Hepatocyte (in vitro differentiated cells): ENCODE data around the gene GPR25. TPM values are rescaled to one million over a fixed set of nuclear protein-coding genes. Genes with fewer than 3 reads are reported as not detected.

Source experiments
- DNase-seq: peaks from one replicate; pipeline ENCODE4 v3.0.0-alpha.2; 2016; ENCODE audit warnings: low spot score
- H2AFZ ChIP-seq: fragments of 200-600 bp; sonication (generic); 2 replicates; pipeline ENCODE4 v1.6.0; 2016; ENCODE audit warnings: antibody characterized with exemption, mild to moderate bottlenecking
- H3K27ac ChIP-seq: fragments of 200-600 bp; sonication (generic); 2 replicates; pipeline ENCODE4 v1.5.1; 2016; ENCODE audit warnings: mild to moderate bottlenecking
- H3K27me3 ChIP-seq: fragments of 200-600 bp; sonication (generic); 2 replicates; pipeline ENCODE4 v1.6.1; 2016
- H3K36me3 ChIP-seq: fragments of 200-600 bp; sonication (generic); replicated peaks from 2 replicates; pipeline ENCODE4 v1.5.1; 2016; ENCODE audit warnings: low read depth; ENCODE audit not compliant: insufficient read depth
- H3K4me1 ChIP-seq: fragments of 200-600 bp; sonication (generic); 2 replicates; pipeline ENCODE4 v1.5.1; 2016; ENCODE audit warnings: mild to moderate bottlenecking, moderate library complexity; ENCODE audit not compliant: insufficient read depth
- H3K4me2 ChIP-seq: fragments of 200-600 bp; sonication (generic); 2 replicates; pipeline ENCODE4 v1.6.0; 2016
- H3K4me3 ChIP-seq: fragments of 200-600 bp; sonication (generic); 2 replicates; pipeline ENCODE4 v1.5.1; 2016; ENCODE audit warnings: mild to moderate bottlenecking
- H3K79me2 ChIP-seq: fragments of 200-600 bp; sonication (generic); 2 replicates; pipeline ENCODE4 v1.6.0; 2017; ENCODE audit warnings: mild to moderate bottlenecking
- H3K9me2 ChIP-seq: fragments of 200-600 bp; sonication (generic); replicated peaks from 2 replicates; pipeline ENCODE4 v1.6.0; 2017; ENCODE audit warnings: mild to moderate bottlenecking; ENCODE audit not compliant: insufficient read depth
- H3K9me3 ChIP-seq: fragments of 200-600 bp; sonication (generic); 2 replicates; pipeline ENCODE4 v1.5.1; 2016; ENCODE audit warnings: low read depth, mild to moderate bottlenecking
- H4K20me1 ChIP-seq: fragments of 200-600 bp; sonication (generic); 2 replicates; pipeline ENCODE4 v1.6.0; 2016; ENCODE audit warnings: mild to moderate bottlenecking; ENCODE audit not compliant: insufficient read depth, poor library complexity, severe bottlenecking
- EZH2 ChIP-seq: fragments of 200-600 bp; sonication (generic); IDR thresholded peaks from 2 replicates; pipeline ENCODE4 v1.6.1; 2016; ENCODE audit warnings: antibody characterized with exemption, mild to moderate bottlenecking, borderline replicate concordance
- EZH2phosphoT487 ChIP-seq: fragments of 200-600 bp; sonication (generic); IDR thresholded peaks from one replicate; pipeline ENCODE4 v1.6.1; 2018; ENCODE audit warnings: antibody characterized with exemption, mild to moderate bottlenecking, low read depth, moderate library complexity; ENCODE audit not compliant: unreplicated experiment, severe bottlenecking
- WGBS: methylation state at CpG from one replicate; pipeline ENCODE4 v1.1.6; 2016; ENCODE audit warnings: low lambda C conversion rate; ENCODE audit errors: missing lambda C conversion rate; 5-methylcytosine and 5-hydroxymethylcytosine counted together
- polyA plus RNA-seq: library from polyadenylated mRNA; unstranded; fragments of >200 nt; fragmentation: Nextera tagmentation; extraction: Ambion mirVana; gene quantifications from 2 replicates; pipeline ENCODE4 v1.2.1, GENCODE V29; 2016
- total RNA-seq: library from RNA; depleted of rRNA; stranded (reverse); fragments of >200 nt; gene quantifications from 2 replicates; pipeline ENCODE4 v1.2.3, GENCODE V29; 2014
- TF ChIP-seq, protein P1 (sequence below): fragments of 200-600 bp; sonication (generic); IDR thresholded peaks from 2 replicates; pipeline ENCODE4 v1.5.1; 2016; ENCODE audit warnings: antibody characterized with exemption, mild to moderate bottlenecking; ENCODE audit not compliant: poor library complexity

Gene GPR25
- total and polyA plus RNA-seq, 2 experiments from 2014 or later: not detected

DNA sequence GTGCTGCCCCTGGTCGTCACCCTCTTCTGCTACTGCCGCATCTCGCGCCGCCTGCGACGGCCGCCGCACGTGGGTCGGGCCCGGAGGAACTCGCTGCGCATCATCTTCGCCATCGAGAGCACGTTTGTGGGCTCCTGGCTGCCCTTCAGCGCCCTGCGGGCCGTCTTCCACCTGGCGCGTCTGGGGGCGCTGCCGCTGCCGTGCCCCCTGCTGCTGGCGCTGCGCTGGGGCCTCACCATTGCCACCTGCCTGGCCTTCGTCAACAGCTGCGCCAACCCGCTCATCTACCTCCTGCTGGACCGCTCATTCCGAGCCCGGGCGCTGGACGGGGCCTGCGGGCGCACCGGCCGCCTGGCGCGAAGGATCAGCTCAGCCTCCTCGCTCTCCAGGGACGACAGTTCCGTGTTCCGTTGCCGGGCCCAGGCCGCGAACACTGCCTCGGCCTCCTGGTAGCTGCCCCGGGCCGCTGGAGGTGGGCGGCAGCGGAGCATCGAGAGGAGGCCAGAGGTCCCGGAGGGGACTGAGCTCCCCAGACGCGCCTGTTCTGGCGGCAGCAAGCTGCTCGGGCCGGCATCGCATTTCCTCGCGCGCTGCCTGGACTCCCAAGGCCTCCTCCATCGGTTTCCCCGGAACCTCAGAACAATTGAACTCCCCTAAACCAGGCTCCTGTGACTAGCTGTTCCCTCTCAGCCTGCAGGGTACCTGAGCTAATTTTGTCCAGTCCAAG, 1.1 kb downstream of the GPR25 start:
- Histone ChIP-seq H3K4me2 (no peak overlapping the region), H4K20me1 (no peaks in the 10 kb centered on the region), H3K9me2 (no peaks in the 10 kb centered on the region), H3K36me3 (no peaks in the 10 kb centered on the region), H3K4me3 (no peak overlapping the region), H3K4me1 (no peaks in the 10 kb centered on the region), H3K9me3 (no peaks in the 10 kb centered on the region), H3K79me2 (no peaks in the 10 kb centered on the region), H2AFZ (no peak overlapping the region), H3K27me3 (no peaks in the 10 kb centered on the region), H3K27ac (no peak overlapping the region)
- 97% methylated on average over 66 of the region's 66 CpGs for WGBS
- TF ChIP-seq EZH2phosphoT487: no peak
- TF ChIP-seq, protein P1, sequence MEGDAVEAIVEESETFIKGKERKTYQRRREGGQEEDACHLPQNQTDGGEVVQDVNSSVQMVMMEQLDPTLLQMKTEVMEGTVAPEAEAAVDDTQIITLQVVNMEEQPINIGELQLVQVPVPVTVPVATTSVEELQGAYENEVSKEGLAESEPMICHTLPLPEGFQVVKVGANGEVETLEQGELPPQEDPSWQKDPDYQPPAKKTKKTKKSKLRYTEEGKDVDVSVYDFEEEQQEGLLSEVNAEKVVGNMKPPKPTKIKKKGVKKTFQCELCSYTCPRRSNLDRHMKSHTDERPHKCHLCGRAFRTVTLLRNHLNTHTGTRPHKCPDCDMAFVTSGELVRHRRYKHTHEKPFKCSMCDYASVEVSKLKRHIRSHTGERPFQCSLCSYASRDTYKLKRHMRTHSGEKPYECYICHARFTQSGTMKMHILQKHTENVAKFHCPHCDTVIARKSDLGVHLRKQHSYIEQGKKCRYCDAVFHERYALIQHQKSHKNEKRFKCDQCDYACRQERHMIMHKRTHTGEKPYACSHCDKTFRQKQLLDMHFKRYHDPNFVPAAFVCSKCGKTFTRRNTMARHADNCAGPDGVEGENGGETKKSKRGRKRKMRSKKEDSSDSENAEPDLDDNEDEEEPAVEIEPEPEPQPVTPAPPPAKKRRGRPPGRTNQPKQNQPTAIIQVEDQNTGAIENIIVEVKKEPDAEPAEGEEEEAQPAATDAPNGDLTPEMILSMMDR: no peak
- TF ChIP-seq EZH2: no peak
- DNase-seq: no peak

DNA sequence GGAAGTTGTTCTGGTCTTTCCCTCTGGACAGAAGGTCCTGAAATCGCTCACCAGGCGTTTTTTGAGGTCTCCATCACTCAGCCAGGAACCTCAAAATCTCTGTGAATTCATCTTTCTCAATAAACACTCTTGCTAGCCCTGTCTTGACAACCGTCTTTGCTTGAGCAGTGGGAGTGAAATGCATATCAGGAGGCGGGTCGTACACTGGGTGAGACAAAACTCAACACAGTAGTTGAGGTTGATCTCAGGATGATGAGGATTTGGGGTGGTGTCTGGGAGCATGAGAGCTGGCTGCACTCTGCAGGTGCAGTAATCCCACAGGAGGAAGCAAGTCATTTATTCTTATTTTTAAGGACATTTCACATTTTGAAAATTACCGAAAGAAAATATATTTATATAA, 1.9 kb downstream of the GPR25 start:
- Histone ChIP-seq H3K4me1 (no peaks in the 10 kb centered on the region), H3K27ac (no peak overlapping the region), H3K4me2 (no peak overlapping the region), H3K9me2 (no peaks in the 10 kb centered on the region), H3K27me3 (no peaks in the 10 kb centered on the region), H3K4me3 (no peak overlapping the region), H3K79me2 (no peaks in the 10 kb centered on the region), H2AFZ (no peak overlapping the region), H3K36me3 (no peaks in the 10 kb centered on the region), H3K9me3 (no peaks in the 10 kb centered on the region), H4K20me1 (no peaks in the 10 kb centered on the region)
- WGBS: 87% methylated on average over 6 of the region's 6 CpGs
- no peak for DNase-seq
- TF ChIP-seq, protein P1: no peak
- no peak for TF ChIP-seq EZH2phosphoT487
- no peak for TF ChIP-seq EZH2

DNA sequence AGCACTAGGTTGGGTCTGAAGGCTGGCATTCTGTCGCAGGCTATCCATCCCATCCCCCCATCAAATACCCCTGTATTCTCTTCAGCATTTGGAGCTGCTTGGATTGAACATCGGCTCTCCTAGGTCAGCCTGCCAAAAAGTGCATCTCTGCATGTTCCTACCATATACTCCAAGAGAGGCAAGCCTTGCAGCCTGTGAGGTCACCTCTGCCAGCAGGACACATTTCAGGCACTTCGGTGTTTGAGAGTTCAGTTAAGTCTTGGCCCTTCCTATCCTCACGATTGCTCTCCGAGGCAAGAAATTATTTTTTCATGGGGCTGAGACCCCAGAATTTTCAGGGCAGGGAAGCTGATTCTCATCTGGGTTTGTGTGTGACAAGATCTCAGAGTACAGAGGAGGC, 2.6 kb downstream of the GPR25 start:
- Histone ChIP-seq H3K4me1 (no peaks in the 10 kb centered on the region), H4K20me1 (no peaks in the 10 kb centered on the region), H3K9me3 (no peaks in the 10 kb centered on the region), H3K36me3 (no peaks in the 10 kb centered on the region), H3K4me2 (no peak overlapping the region), H3K4me3 (no peak overlapping the region), H3K27me3 (no peaks in the 10 kb centered on the region), H2AFZ (no peak overlapping the region), H3K9me2 (no peaks in the 10 kb centered on the region), H3K27ac (no peak overlapping the region), H3K79me2 (no peaks in the 10 kb centered on the region)
- DNase-seq: no peak
- WGBS: 89% methylated on average over 5 of the region's 5 CpGs
- no peak for TF ChIP-seq EZH2phosphoT487
- no peak for TF ChIP-seq EZH2
- TF ChIP-seq, protein P1: no peak
